Measurements from ENCODE around the gene SLC27A5. TPM values are rescaled to one million over a fixed set of nuclear protein-coding genes. Genes with fewer than 3 reads are reported as not detected.
"Not testable (repeated sequence)": the region's sequence is repeated elsewhere in the genome, so short reads cannot be mapped to it uniquely, and the experiment has no call there.

The SLC27A5 gene
- total RNA-seq, 2 donors from 2014 or later = 10.2 to 21.4 TPM

GRCh38 chr19:58516964-58517833, 5.4 kb upstream of the SLC27A5 start:
- Mint-ChIP-seq H3K36me3 (peaks cover 16% of the 10 kb centered on the region in 2 donors), H3K9me3 (no peaks in the 10 kb centered on the region), H3K27ac (no peak overlapping the region)
- ATAC-seq (no peak), DNase-seq (ENCODE audit: low spot score in 2 of 2) (peak in 1 of 2 donors; percentile 29)

GRCh38 chr19:58516246-58516836, 4.5 kb upstream of the SLC27A5 start:
- H3K36me3 Mint-ChIP-seq = peaks cover 16% of the 10 kb centered on the region in 2 donors
- ATAC-seq (no peak), DNase-seq (ENCODE audit: low spot score in 2 of 2) (no peak)
- H3K27ac Mint-ChIP-seq = peak overlapping the region in 1 of 2 donors; percentile 89
- H3K9me3 Mint-ChIP-seq = no peaks in the 10 kb centered on the region

- peaks cover 16% of the 10 kb centered on the region in 2 donors for H3K36me3 Mint-ChIP-seq
- DNase-seq (ENCODE audit: low spot score in 2 of 2) (no peak), ATAC-seq (no peak)
- peak overlapping the region; percentile 89 to 95 for H3K27ac Mint-ChIP-seq
- no peaks in the 10 kb centered on the region for H3K9me3 Mint-ChIP-seq
These were observed 3.5 kb upstream of the SLC27A5 start for GRCh38 chr19:58515259-58515658.

- peaks cover 16% of the 10 kb centered on the region in 2 donors for H3K36me3 Mint-ChIP-seq
- no peaks in the 10 kb centered on the region for H3K9me3 Mint-ChIP-seq
- ATAC-seq (no peak), DNase-seq (ENCODE audit: low spot score in 2 of 2) (no peak)
- peak overlapping the region; percentile 88 to 89 for H3K27ac Mint-ChIP-seq
These were observed 2.8 kb upstream of the SLC27A5 start for GRCh38 chr19:58514564-58515022.

- peak; percentile 93 for ATAC-seq
- Mint-ChIP-seq H3K36me3 (peaks cover 12 to 13% of the 10 kb centered on the region in 2 donors), H3K9me3 (no peaks in the 10 kb centered on the region), H3K27ac (peak overlapping the region; percentile 89 to 92)
- DNase-seq (ENCODE audit: low spot score in 2 of 2) = peak; percentile 97 to 100
These were observed 2.1 kb upstream of the SLC27A5 start for GRCh38 chr19:58513694-58514563.

- Mint-ChIP-seq H3K9me3 (no peaks in the 10 kb centered on the region), H3K27ac (peak overlapping the region; percentile 87 to 89), H3K36me3 (peaks cover 9 to 10% of the 10 kb centered on the region in 2 donors)
- DNase-seq (ENCODE audit: low spot score in 2 of 2) = no peak
- ATAC-seq = peak; percentile 1 to 3
These were observed 1.5 kb upstream of the SLC27A5 start for GRCh38 chr19:58513213-58513693.

- H3K27ac Mint-ChIP-seq = peak overlapping the region in 1 of 2 donors; percentile 70
- DNase-seq (ENCODE audit: low spot score in 2 of 2) = no peak
- H3K9me3 Mint-ChIP-seq = peaks cover 0 to 3% of the 10 kb centered on the region in 2 donors
- H3K36me3 Mint-ChIP-seq = peaks cover 11% of the 10 kb centered on the region in 2 donors
- ATAC-seq = no peak
These were observed 1.5 kb downstream of the SLC27A5 start for GRCh38 chr19:58510084-58510862.

GRCh38 chr19:58509731-58510083, 2.1 kb downstream of the SLC27A5 start:
- ATAC-seq (no peak), DNase-seq (ENCODE audit: low spot score in 2 of 2) (no peak)
- H3K36me3 Mint-ChIP-seq = peaks cover 10% of the 10 kb centered on the region in 2 donors
- H3K9me3 Mint-ChIP-seq = peaks cover 0 to 3% of the 10 kb centered on the region in 2 donors
- H3K27ac Mint-ChIP-seq = no peak overlapping the region

GRCh38 chr19:58507602-58508223, 4.1 kb downstream of the SLC27A5 start:
- H3K36me3 Mint-ChIP-seq = peaks cover 10% of the 10 kb centered on the region in 2 donors
- peak overlapping the region; percentile 30 to 48 for H3K27ac Mint-ChIP-seq
- not testable (repeated sequence) for DNase-seq (ENCODE audit: low spot score in 2 of 2); ATAC-seq; H3K9me3 Mint-ChIP-seq

- ATAC-seq (no peak), DNase-seq (ENCODE audit: low spot score in 2 of 2) (no peak)
- peaks cover 5 to 13% of the 10 kb centered on the region in 2 donors for H3K36me3 Mint-ChIP-seq
- H3K27ac Mint-ChIP-seq = peak overlapping the region in 1 of 2 donors; percentile 92
- H3K9me3 Mint-ChIP-seq = peaks cover 14% of the 10 kb centered on the region in 2 donors
These were observed 11.6 kb downstream of the SLC27A5 start for GRCh38 chr19:58500242-58500641.

- Mint-ChIP-seq H3K27ac (peak overlapping the region; percentile 92), H3K36me3 (peaks cover 5 to 13% of the 10 kb centered on the region in 2 donors), H3K9me3 (peaks cover 14% of the 10 kb centered on the region in 2 donors)
- DNase-seq (ENCODE audit: low spot score in 2 of 2) (peak; percentile 97 to 99), ATAC-seq (peak; percentile 99)
These were observed 12.5 kb downstream of the SLC27A5 start for GRCh38 chr19:58499021-58499927.

- peaks cover 5 to 13% of the 10 kb centered on the region in 2 donors for H3K36me3 Mint-ChIP-seq
- DNase-seq (ENCODE audit: low spot score in 2 of 2) (no peak), ATAC-seq (no peak)
- peak overlapping the region; percentile 92 for H3K27ac Mint-ChIP-seq
- H3K9me3 Mint-ChIP-seq = peaks cover 14% of the 10 kb centered on the region in 2 donors
These were observed 13.3 kb downstream of the SLC27A5 start for GRCh38 chr19:58498316-58499020.

GRCh38 chr19:58497634-58498170, 14.1 kb downstream of the SLC27A5 start:
- Mint-ChIP-seq H3K36me3 (peaks cover 5 to 13% of the 10 kb centered on the region in 2 donors), H3K9me3 (peaks cover 14% of the 10 kb centered on the region in 2 donors), H3K27ac (no peak overlapping the region)
- no peak for ATAC-seq
- DNase-seq (ENCODE audit: low spot score in 2 of 2) = no peak

- no peaks in the 10 kb centered on the region for H3K9me3 Mint-ChIP-seq
- no peaks in the 10 kb centered on the region for H3K36me3 Mint-ChIP-seq
- ATAC-seq = no peak
- no peak overlapping the region for H3K27ac Mint-ChIP-seq
- DNase-seq (ENCODE audit: low spot score in 2 of 2) = no peak
These were observed 19.5 kb downstream of the SLC27A5 start for GRCh38 chr19:58492265-58492664.
